ENCODE measurements around the gene DIP2A. TPM values are rescaled to one million over a fixed set of nuclear protein-coding genes. Genes with fewer than 3 reads are reported as not detected.

The DIP2A gene
- total RNA-seq, 1 experiment from 2014 or later, result 16.4 TPM

DNA sequence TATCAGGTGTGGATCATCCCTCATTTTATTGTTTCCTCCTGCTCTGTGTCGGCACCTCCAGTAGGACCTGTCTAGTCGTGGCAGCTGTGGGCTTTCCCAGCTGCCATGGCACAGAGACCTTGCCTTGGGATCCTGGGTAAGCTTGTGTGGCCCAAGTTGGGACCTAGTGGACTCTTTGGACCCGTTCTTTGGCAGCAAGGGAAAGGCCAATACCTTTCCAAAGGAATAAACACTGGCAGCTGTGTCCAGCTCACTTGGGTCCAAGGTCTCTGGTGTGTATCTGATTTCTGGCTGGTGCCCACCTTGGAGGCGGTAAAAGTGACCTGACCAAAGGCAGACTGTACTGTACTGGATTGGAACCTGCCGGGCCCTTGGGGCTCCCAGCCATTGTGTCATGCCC is 21.8 kb downstream of the DIP2A start:
- DNase-seq (ENCODE audit: low read depth), result no peak

DNA sequence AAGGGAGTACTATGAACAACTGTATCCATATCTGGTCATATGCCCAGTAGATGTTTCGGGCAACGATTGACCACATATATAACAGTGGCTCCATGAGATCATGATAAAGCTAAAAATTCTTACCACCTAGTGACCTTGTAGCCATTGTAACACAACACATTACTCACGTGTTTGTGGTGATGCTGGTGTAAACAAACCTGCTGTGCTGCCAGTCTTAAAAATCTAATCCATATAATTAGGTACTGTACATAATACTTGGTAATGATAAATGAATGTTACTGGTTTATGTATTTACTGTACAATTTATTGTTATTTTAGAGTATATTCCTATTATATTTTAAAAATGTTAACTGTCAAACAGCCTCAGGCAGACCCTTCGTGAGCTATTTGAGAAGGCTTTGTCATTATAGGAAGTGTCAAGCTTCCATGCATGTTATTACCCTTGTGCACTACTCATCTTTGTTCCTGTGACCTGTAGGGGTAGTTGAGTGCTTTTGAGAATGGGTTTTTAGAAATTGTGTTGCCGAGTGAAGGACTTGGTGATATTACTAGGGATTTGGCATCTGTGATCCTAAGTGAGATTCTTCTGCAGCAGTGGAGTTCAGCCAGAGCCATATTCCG is 23.6 kb downstream of the DIP2A start:
- DNase-seq (ENCODE audit: low read depth), result no peak

DNA sequence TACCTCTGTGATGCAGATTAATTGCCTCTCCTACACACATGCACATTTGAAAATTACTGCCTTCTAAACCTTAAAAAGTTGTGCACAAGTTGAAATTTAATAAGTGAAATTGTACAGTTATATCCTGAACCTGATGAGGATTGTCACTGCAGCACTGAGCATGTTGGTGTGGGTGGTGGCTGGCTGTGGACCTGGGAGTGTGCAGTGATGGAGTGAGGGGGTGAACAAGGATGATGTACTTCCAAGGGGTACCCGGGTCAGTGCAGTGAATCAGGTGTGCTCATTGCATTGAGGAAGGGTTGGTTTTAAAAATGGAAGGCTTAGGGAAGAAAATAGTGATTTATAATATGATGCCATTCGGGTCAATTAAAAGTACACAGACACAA is 24.1 kb downstream of the DIP2A start:
- no peak for DNase-seq (ENCODE audit: low read depth)

DNA sequence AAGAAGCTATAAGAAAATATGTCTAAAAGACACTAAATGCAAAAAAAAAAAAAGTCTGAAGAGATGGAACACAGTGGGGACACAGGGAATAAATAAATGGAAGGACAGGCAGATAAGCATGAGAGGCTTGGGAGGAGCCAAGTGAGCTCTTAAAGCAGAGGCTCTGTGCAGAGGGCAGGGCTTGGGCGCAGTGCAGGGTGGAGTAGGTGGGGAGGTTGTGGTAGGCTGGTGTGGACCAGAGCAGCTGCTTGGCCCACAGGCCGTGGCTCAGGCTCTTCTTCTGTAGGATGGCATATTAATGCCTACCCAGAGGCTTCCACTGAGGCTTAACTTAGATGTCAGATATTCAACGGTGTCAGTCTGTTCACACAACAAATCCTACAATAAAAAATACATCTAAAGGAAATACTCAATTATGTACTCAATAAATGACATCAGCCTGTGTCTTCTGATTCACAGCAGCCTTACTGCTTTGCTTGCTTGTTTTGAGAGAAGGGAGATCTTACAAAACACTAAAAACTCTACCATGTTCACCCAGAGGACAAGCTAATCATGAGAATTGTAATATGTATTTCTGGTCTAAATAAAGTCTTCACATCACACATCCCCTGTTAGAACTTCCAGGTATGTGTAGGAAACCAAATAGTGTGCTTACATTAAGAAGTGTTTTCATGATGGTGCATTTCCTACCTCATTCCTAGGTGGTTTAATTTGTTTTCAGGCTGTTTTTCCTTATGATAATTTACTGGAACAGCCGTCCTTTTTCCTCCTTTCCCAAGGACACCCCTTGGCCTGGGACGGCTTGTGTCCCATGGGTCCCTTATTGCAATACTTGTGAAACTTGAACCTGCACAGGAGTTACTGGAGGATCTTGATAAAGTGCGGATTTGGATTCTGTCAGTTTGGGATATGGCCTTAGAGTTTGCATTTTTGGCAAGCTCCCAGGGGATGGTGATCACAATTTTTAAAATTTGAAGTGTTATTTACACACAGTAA is 24.9 kb downstream of the DIP2A start:
- no peak for DNase-seq (ENCODE audit: low read depth)

DNA sequence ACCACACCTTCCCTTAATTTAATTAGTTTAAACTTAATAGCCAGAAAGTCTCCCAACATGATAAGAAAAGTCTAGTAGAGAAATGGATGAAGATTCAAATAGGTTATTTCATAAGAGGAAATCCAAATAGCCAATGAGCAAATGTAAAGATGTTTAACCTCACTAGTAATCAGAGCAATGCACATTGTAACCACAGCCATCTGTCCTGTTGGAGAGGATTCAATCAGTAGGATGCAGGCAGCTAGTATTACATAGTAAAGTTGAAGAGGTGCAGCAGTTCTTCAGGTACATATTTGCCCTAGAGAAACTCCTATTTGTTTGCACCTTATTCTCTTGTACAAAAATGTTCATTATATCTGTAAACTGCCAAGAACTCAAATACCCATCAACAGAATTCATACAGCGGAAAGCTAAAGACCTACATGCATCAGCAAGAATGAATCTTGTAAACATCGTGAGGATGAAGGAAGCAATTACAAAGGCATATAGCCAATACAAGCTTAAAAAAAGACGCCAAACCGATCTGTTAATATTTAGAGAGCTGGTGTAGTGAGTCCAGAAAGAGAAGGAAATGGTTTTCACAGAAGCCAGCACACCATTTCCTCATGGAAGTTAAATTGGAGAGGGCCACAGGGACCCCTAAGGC is 27.9 kb downstream of the DIP2A start:
- DNase-seq (ENCODE audit: low read depth), result no peak

DNA sequence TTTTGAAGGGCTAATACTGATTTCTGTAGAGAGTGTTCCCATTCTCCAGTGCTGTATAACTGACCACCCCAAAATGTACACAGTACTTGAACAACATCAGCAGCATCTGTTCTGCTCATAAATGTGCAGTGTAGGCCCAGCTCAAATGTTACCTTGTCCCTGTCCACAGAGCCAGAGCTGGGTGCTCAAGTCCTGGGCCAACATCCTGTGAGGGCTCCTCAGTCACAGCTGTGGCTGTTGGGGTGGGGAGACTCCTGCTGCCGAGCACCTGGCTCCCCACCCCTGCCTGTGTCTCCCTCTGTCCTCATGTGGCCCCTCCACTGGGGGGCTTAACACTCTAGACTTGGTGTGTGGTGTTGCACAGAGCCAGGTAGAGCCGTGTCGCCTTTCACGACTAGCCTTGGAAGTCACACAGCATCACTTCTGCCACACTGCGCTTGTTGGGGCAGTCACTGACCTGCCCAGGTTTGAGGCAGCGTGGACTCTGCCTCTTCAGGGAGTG is 30.5 kb downstream of the DIP2A start:
- no peak for DNase-seq (ENCODE audit: low read depth)

DNA sequence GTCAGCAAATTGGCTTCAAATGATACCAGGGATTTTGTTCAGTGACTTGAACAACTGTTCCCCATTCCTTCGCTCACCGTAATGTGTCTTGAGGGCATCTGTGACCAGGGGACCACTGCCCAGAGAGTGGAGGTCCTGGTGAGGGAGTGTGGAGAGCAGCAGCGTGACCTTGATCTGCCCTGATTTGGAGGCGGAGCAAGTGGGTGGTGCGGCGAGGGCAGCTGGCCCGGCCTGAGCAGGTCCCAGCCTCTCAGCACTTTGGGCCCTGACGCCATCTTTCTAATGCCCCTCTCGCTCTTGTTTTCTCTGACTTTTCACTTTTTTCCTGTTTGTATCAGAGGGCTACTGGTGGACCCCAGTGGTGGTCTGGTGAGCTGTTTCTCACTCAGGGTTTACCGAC is 31.1 kb downstream of the DIP2A start:
- no peak for DNase-seq (ENCODE audit: low read depth)

DNA sequence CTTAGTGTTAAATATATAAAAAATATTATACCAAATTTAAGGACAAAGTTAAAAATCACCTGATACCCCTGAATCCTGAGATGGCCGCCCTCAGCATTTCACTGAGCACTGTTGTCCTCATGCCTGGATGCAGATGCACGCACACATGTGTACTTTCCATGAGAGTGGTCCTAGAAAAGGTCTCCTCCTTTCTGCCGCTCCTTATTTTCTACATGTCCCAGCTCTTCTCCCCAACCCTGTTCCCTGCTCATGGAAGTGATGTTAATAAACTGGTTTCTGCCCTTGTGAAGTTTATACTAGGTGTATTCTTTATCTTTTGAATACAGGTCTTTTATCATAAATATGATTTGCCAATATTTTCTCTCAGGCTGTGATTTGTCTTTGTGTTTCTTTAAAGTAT is 32.9 kb downstream of the DIP2A start:
- DNase-seq (ENCODE audit: low read depth), result no peak

DNA sequence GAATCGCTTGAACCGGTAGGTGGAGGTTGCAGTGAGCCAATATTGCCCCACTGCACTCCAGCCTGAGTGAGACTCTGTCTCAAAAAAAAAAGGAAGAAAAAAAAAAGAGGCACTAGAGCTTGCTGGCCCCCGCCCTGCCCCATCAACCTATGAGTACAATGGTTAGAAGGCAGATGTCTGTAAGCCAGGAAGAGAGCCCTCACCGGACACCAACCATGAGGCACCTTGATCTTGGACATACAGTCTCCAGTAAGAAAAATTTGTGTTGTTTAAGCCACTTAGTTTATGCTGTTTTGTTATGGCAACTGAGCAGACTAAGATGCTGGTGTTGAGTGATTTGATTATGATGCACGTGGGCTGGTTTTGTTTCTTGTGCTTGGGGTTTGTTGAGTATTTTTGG is 34.2 kb downstream of the DIP2A start:
- no peak for DNase-seq (ENCODE audit: low read depth)

DNA sequence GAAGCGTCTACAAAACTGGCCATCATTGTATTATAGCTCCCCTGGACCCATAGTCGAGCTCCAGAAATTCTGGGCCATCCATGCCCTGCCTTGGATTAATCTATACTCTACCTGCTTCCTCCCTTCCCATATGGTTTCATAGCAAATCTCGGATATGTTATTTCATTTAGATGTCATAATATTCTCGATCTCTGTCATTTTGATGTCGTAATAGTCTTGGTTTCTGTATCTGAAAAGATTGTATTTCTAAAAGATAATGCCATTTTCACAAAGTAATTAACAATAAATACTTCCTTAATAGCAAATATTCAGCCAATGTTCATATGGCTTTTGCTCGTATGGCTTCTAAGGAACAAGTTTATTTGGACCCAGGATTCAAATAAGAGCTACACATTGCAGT is 35.1 kb downstream of the DIP2A start:
- no peak for DNase-seq (ENCODE audit: low read depth)

DNA sequence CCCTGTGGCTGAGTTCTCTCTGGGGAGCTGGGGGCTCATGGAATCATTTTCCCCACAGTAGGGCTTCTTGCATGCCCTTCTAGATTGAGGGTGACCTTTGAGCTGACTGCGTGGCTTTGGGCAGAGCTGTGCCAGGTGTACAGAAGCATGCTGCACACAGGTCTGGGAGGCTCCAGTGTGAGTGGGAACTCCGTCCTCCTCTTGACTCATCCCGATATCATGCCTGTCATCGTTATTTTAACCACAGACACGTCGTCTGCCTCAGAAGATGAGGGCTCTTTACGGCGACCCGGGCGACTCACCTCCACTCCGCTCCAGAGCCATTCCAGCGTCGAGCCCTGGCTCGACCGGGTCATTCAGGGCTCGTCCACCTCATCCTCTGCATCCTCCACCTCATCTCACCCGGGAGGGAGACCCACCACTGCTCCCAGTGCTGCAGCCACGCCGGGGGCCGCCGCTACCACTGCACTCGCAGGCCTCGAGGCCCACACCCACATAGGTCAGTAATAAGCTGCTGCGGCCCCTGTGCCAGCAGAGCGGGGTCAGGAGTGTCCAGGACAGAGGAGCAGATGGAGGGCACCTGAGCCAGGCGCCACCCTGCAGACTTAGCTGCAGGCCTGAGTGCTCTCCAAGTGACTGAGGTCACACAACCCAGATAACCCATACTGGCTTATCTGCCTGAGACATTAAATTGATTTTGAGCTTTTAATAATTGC is 39.8 kb downstream of the DIP2A start:
- peak; percentile 19 for DNase-seq (ENCODE audit: low read depth)

DNA sequence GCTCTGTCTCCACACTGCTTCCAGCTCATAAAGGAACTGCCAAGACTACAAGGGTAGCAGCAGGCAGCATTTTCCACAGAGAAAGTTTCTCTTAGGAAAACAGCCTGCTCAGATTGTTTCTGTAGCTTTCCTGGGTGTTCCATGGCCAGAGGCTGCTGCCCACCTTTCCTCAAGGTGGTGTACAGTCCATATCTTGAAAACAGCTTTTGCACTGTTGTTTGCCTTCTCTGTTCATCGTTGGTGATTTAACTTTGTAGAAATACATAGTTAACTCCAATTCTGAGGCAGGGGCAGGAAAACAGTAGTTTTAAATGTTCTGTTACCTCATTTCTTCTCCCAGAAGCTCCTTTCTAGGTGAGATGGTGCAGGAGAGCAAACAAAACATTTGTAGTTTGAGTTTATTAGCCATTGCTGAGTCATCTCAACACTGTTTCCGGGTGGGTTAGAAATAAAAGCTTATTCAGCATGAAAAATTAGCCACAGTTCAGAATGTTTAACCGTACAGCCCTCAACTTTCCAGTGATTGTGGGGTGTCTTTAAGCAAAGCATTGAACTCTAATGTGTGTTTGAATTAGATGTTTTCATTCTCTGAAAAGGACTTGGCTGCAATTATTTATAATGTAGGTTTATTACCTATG is 41.7 kb downstream of the DIP2A start:
- peak; percentile 35 for DNase-seq (ENCODE audit: low read depth)

DNA sequence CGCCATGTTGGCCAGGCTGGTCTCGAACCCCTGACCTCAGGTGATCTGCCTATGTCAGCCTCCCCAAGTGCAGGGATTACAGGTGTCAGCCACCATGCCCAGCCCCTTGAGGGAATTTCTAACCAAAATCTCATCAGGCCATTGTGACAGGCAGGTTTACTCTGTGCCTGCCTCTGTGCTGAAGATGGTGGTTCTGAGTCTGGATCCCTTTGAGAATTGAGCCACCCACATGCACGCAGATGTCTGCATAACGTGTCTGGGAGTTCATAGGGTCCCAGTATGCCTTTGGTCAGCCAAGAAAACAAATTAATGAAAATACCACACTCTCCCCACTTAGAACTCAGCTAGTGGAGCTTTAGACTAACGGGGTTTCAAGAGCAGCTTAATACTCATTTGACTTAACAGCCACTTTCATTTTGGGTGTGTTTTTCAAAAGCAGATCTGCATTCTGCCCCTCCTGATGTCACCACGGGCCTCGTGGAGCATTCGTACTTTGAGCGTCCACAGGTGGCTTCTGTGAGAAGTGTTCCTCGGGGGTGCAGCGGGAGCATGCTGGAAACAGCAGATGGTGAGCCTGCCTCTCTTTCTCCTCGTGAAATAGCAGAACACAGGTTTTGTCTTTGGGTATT is 45.3 kb downstream of the DIP2A start:
- no peak for DNase-seq (ENCODE audit: low read depth)

DNA sequence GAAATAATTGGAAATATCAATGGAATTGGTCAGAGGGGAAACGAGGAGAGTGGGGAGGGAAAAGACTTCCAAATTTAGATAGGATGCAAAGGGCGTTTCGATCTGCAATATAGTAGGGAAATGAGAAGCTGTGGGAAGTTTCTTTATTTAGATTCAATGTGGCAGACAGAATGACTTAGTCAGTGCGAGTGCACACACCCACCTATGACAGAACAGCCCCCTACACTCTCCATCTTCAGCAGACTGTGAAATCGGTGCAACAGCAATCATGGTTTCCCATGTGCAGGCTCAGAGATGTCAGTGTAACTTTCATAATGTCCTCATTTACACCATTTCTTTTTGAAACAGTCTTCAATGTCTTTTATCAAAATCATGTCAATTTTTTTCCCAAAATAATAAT is 46.0 kb downstream of the DIP2A start:
- no peak for DNase-seq (ENCODE audit: low read depth)

DNA sequence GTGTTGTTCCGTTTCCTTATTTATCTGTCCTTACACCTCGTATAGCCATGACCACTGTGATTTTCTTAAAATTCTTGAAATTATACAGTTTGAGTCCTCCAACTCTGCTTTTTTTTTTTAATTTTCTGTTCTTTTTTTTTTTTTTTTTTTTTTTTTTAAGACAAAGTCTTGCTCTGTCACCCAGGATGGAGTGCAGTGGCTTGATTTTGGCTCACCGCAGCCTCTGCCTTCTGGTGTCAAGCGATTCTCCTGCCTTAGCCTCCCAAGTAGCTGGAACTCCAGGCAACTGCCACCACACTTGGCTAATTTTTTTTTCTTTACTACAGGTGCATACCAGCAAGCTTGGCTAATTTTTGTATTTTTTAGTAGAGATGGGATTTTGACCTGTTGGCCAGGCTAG is 48.9 kb downstream of the DIP2A start:
- no peak for DNase-seq (ENCODE audit: low read depth)

DNA sequence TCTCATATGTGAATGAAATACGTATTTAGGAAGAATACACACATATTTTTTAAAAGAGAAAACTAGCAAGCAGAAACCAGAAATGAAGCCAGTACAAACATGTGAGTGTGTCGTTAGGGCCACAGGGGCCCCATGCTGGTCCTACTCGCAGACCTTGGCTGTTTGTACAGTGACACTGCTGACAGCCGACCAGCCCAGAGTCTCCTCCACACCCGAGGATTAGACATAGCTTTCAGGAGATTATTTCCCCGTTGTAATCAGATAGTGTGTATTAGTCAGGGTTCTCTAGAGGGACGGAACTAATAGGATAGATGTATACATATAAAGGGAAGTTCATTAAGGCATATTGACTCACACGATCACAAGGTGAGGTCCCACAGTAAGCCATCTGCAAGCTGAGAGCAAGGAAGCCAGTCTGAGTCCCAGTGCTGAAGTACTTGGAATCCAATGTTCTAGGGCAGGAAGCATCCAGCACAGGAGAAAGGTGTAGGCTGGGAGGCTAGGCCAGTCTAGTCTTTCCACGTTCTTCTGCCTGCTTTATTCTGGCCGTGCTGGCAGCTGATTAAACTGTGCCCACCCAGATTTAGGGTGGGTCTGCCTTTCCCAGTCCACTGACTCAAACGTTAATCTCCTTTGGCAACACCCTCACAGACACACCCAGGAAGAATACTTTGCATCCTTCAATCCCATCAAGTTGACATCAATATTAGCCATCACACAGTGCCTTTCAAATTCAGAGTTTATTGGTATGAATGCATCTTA is 51.2 kb downstream of the DIP2A start:
- peak; percentile 92 for DNase-seq (ENCODE audit: low read depth)

DNA sequence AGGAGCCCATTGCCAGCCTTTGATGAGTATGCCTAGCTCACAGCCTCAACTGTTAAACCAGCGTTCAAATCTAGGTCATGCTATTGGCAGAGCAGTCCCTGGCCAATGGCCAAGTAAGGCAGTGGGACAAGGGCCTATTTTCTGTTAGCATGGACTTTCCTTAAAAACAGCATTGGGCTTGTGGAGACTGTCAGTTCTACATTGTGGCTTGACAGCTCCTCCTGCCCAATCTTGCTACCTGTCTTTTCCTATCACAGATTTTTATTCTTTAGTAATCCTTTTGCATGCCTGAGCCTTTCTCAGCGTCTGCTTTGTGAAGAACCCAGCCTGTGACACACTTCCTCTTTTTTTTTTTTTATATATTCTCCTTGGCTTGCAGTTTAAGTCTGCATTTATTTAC is 56.4 kb downstream of the DIP2A start:
- DNase-seq (ENCODE audit: low read depth), result peak; percentile 35

DNA sequence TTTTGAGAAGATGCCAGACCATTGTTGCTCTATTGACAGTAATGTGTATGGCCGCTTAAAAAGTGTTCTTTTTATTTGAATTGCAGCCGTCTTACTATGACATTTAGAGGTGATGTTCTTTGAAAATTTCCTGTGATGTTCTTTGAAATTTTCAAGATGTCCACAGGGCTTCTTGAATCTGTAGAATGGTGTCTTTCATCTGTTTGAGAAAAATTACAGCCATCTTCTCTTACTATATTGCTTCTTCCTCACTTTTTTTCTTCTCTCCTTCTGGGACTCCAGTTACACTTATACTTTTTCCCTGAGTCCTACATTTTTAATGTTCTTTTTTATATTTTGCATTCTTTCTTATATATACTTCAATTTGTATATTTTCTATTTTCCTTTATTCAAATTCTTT is 57.4 kb downstream of the DIP2A start:
- DNase-seq (ENCODE audit: low read depth), result no peak

DNA sequence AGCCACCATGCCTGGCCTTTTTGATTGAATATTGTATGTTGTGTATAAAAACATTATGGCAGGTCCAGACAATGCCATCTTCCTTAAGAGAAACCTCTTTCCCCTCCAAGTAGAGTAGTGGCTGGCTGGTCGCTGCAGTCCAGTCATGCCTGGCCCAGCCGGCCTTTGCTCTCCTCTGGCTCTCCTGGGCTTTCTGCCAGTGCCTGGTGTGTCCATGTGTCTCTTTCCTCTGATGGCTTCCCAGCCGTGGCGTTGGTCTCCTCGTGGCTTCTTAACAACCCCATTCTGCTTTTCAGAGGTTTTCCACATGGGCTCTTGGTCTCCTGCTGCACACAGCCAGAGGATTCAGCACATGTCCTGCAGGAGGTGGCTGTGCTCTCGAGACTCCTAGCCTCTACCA is 58.7 kb downstream of the DIP2A start:
- no peak for DNase-seq (ENCODE audit: low read depth)

DNA sequence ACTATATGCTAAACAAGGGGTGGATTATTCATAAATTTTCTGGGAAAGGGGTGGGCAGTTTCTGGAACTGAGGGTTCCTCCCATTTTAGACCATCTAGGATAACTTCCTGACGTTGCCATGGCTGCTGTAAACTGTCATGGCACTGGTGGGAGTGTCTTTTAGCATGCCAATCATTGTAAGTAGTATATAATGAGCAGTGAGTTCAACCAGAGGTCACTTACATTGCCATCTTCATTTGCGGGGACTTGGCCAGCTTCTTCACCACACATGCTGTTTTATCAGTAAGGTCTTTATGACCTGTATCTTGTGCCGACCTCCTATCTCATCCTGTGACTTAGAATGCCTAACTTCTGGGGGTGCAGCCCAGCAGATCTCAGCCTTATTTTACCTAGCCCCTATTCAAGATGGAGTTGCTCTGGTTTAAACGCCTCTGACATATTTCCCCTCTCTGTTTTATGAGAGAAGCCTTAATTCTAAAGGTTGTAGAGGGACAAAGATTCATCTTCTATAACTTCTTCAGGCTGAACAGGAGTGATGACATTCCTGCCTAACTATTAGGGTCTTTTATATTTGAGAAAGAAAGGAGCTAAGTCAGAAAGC is 60.4 kb downstream of the DIP2A start:
- DNase-seq (ENCODE audit: low read depth), result peak; percentile 18
